Esophagus (tissue), 2 donors: ENCODE results near the gene GDF2. TPM values are rescaled to one million over a fixed set of nuclear protein-coding genes. Genes with fewer than 3 reads are reported as not detected.

Source experiments
- H3K27ac ChIP-seq, 2 donors: one replicate each; pipeline ENCODE4 v1.5.1; 2013; ENCODE audit warnings: low read depth in 2 of 2, mild to moderate bottlenecking in 2 of 2, inconsistent platforms in 1 of 2, low read length in 1 of 2, moderate library complexity in 1 of 2
- H3K27me3 ChIP-seq, 2 donors: one replicate each; pipeline ENCODE4 v1.6.1; 2013; ENCODE audit warnings: low read length in 2 of 2, control low read depth in 1 of 2, mild to moderate bottlenecking in 1 of 2; ENCODE audit not compliant: insufficient read depth in 2 of 2, control insufficient read depth in 1 of 2
- H3K36me3 ChIP-seq, 2 donors: one replicate each; pipeline ENCODE4 v1.6.1; 2013; ENCODE audit warnings: low read length in 1 of 2; ENCODE audit not compliant: control insufficient read depth in 2 of 2, insufficient read depth in 2 of 2
- H3K4me1 ChIP-seq, 2 donors: one replicate each; pipeline ENCODE4 v1.6.1; 2013; ENCODE audit warnings: low read length in 1 of 2; ENCODE audit not compliant: control insufficient read depth in 2 of 2, insufficient read depth in 2 of 2
- H3K4me3 ChIP-seq, 2 donors: one replicate each; pipeline ENCODE4 v1.5.1; 2013; ENCODE audit warnings: low read length in 2 of 2, mild to moderate bottlenecking in 2 of 2, low read depth in 1 of 2, moderate library complexity in 1 of 2
- H3K9me3 ChIP-seq, 2 donors: one replicate each; pipeline ENCODE4 v1.6.1; 2013; ENCODE audit warnings: mild to moderate bottlenecking in 2 of 2, low read depth in 1 of 2, low read length in 1 of 2, moderate library complexity in 1 of 2; ENCODE audit not compliant: control insufficient read depth in 2 of 2, insufficient read depth in 1 of 2
- WGBS, 2 donors: extraction: QIAGEN DNeasy Blood & Tissue Kit; methylation state at CpG; one replicate each; pipeline ENCODE4 v1.1.7; 2013; 5-methylcytosine and 5-hydroxymethylcytosine counted together
- polyA plus RNA-seq, 2 donors: library from polyadenylated mRNA; stranded (reverse); fragments of 200-250 nt; gene quantifications; one replicate each; pipeline ENCODE4 v1.2.3, GENCODE V29; 2013
- donor health status: healthy with polysubstance abuse.
- donor health status: Bipolar disorder and iron deficiency.

Gene GDF2
- polyA plus RNA-seq, 2 donors, result not detected

DNA sequence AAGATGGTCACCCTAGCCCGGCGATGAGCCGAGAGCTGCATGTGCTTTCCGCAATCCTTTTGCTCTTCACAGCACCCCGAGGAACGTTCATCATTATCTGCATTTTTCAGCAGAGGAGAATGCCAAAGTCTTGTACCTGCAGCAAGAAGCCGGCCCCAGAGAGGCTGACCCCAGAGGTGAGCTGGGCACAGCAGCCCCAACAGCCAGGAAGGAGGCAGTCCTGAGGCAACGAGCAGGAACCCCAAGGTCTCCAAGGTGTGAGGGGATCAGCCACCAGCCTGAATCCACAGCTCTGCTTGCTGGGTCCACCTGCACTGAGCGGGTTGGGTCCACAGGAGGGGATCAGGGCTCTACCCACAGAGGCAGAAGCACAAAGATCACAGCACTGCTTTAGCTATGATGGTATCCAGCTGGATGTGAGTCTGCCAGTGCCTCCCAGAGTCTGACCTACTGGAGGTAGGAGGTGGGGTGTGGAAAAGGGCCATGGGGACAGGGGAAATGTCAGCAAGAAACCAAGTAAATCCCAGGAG, 39.1 kb upstream of the GDF2 start:
- Histone ChIP-seq H3K4me1 (peaks cover 0 to 4% of the 10 kb centered on the region in 2 donors), H3K9me3 (no peaks in the 10 kb centered on the region), H3K36me3 (no peaks in the 10 kb centered on the region), H3K4me3 (no peak overlapping the region), H3K27me3 (no peaks in the 10 kb centered on the region), H3K27ac (no peak overlapping the region)
- 86 to 89% methylated on average over 9 of the region's 9 CpGs for WGBS, 2 donors

DNA sequence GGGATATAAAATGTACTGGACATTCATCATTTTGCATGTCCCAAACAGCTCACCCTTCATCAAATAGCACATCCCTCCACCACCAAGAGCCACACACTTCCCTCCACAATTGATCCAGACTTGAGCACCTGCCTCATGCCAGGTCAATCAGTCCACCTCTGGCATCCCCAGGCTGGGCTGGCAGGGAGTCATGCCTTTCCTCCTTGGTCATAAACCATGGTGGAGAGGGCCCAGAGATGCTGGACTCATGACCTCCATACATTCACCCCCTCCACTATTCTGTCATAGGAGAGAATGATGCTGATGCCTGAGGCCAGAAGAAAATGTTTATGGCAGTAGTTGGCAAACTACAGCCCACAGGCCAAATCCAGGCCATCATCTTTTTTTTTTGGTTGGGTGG, 38.4 kb upstream of the GDF2 start:
- Histone ChIP-seq H3K9me3 (no peaks in the 10 kb centered on the region), H3K27ac (no peak overlapping the region), H3K4me1 (peaks cover 0 to 4% of the 10 kb centered on the region in 2 donors), H3K36me3 (no peaks in the 10 kb centered on the region), H3K27me3 (no peaks in the 10 kb centered on the region), H3K4me3 (no peak overlapping the region)

DNA sequence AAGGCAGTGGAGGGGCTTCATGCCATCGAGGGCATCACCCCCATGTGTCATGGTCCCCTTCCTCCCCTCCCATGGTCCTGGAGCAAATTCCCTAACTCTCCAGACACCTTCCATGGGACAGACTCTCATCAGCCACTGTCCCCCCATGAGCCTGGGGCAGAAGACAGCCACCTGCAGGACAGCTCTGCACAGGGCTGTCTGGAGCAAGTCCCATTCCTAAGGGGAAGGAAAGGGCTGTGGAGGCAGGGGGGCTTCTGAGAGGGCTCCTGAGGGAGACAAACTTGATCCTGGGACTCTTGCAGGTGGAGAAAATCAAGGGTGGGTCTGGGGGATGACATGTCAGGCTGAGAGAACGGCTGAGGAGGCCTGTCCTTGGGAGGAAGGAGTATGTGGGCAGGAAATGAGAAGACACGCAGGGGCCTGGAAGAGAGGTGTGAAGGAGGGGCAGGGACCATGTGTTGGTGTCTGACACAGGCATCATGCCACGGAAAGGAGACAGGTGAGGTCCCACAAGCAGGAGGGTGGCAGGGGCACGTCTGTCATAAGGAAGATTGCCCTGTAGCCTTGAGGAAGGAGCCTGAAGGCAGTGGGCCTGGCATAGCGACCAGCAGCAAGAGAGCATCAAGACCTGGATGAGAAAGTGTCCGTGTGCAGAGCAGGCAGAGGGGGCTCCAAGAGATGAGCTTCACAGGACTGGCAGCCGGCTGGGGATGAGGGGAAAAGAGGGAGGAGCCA, 36.7 kb upstream of the GDF2 start:
- no peak overlapping the region for H3K27ac ChIP-seq
- no peaks in the 10 kb centered on the region for H3K27me3 ChIP-seq
- peaks cover 0 to 4% of the 10 kb centered on the region in 2 donors for H3K4me1 ChIP-seq
- H3K4me3 ChIP-seq, result no peak overlapping the region
- WGBS, 2 donors, result 71 to 73% methylated on average over 8 of the region's 8 CpGs
- no peaks in the 10 kb centered on the region for H3K9me3 ChIP-seq
- no peaks in the 10 kb centered on the region for H3K36me3 ChIP-seq

DNA sequence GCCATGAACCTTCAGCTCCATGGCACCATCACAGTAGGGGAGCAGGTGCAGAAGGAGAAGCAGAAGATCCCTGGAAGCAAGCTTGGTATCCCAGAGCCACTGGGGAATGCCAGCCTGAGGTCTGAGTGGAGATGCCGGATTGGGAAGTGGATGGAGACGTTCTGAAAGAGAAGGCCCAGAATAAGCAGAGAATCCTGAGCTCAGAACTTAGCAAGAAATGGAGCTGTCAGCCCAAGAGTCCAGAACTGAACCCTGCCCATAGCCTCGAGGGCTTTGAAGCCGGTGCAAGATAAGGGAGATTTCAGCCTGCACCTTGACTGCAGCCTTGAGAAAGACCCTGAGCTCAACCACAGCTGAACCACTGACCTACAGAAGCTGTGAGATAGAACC, 36.1 kb upstream of the GDF2 start:
- H3K27me3 ChIP-seq, result no peaks in the 10 kb centered on the region
- no peaks in the 10 kb centered on the region for H3K9me3 ChIP-seq
- no peak overlapping the region for H3K4me3 ChIP-seq
- 87 to 91% methylated on average over 4 of the region's 4 CpGs for WGBS, 2 donors
- peaks cover 0 to 4% of the 10 kb centered on the region in 2 donors for H3K4me1 ChIP-seq
- no peaks in the 10 kb centered on the region for H3K36me3 ChIP-seq
- H3K27ac ChIP-seq, result no peak overlapping the region

DNA sequence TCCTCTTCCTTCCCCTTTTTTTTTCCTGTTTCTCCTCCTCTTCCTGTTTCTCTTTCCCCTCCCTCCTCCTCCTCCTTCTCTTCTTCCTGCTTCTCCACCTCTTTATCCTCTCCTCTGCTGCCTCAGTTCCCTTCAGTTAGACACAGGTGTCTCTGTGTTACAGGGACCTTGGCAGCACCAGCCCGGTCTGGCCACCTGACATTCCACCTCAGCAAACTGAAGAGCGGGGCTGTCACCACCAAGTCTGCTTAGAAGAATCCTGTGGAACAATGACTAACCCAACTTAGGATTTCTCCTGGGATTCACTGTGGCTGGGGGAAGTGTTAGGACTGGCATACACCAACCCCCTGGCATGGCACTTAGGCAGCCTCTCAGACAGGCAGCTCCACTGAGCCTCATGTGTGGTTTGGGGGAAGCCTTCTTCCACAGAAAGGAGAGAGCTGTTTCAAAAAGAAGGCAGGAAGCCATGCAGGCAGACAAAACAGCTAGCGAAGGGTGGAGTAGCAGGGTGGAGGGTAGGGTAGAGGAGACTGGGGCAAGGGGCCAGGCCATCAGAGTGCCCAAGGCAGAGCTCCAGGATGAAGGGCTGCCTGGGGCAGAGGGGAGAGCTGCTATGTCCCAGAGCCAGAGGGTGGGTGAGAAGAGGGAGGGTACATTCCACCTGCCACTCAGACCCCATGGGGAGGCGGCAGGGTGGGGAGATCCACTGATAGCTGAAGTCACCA, 35.5 kb upstream of the GDF2 start:
- Histone ChIP-seq H3K27me3 (no peaks in the 10 kb centered on the region), H3K4me3 (no peak overlapping the region), H3K27ac (no peak overlapping the region), H3K4me1 (peaks cover 0 to 4% of the 10 kb centered on the region in 2 donors), H3K9me3 (no peaks in the 10 kb centered on the region), H3K36me3 (no peaks in the 10 kb centered on the region)
- 80 to 84% methylated on average over 4 of the region's 4 CpGs for WGBS, 2 donors

DNA sequence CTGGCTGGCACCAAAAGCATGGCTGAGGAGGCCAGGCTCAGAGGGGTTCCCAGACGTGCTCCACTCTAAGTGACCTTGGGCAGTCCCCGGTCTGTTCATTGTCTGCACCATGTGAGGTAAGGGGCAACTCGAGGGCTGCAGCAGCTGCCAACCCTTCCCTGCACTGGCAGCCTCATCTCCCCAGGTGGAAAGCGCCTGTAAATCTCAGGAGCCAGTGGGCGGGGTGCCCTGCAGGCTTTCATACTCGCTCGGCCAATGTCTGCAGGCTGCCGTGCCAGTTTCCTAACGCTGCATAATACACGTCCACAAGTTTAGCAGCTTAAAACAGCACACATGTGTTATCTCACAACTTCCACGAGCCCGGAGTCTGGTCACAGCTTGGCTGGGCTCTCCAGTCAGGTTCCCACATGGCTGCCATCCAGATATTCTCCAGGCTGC, 34.9 kb upstream of the GDF2 start:
- Histone ChIP-seq H3K4me3 (no peak overlapping the region), H3K36me3 (no peaks in the 10 kb centered on the region), H3K27ac (no peak overlapping the region), H3K27me3 (no peaks in the 10 kb centered on the region), H3K4me1 (peaks cover 0 to 4% of the 10 kb centered on the region in 2 donors), H3K9me3 (no peaks in the 10 kb centered on the region)
- 38 to 46% methylated on average over 12 of the region's 12 CpGs for WGBS, 2 donors

DNA sequence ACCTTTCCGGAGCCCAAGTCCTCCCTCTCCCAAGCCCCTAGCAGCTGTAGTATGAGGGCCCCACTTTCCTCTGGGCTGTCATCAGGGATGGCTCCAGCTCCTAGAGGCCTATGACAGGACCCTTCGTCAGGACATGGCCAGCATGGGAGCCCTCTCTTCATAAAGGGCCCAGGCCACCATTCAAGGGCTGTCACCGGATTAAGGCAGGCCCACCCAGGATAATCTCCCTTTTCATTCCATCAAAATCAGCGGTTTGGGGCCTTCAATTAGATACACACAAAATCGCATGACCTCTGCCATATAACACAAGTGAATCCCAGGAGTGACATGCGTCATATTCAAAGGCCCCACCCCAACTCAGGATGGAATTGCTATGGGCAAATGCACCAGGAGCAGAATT, 34.4 kb upstream of the GDF2 start:
- WGBS, 2 donors, result 85 to 87% methylated on average over 6 of the region's 6 CpGs

DNA sequence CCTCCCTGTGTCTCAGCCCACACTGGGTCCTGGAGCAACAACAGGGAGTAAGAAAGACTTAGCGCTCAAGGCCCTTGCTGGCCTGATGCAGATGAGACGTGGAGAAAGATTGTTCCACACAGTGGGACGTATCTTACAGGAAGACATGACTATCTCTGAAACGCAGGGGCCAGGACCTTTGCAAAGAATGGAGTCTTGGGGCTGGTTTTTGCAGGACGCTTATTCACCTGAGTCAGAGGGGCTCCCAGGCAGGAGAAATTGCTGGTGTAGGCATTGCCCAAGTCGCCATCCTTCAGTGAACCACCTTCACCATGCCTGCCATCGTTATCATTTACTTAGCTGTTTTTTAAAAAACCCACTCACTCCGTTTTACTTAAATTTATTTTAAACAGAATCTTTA, 34.0 kb upstream of the GDF2 start:
- Histone ChIP-seq H3K27ac (no peak overlapping the region), H3K36me3 (no peaks in the 10 kb centered on the region), H3K4me1 (peaks cover 0 to 4% of the 10 kb centered on the region in 2 donors), H3K9me3 (no peaks in the 10 kb centered on the region), H3K4me3 (no peak overlapping the region), H3K27me3 (no peaks in the 10 kb centered on the region)
- 90 to 93% methylated on average over 8 of the region's 8 CpGs for WGBS, 2 donors

More for the DNA sequence above, 34.4 kb upstream of the GDF2 start:
- Histone ChIP-seq H3K27me3 (no peaks in the 10 kb centered on the region), H3K4me1 (peaks cover 0 to 4% of the 10 kb centered on the region in 2 donors), H3K4me3 (no peak overlapping the region), H3K36me3 (no peaks in the 10 kb centered on the region), H3K9me3 (no peaks in the 10 kb centered on the region), H3K27ac (no peak overlapping the region)

DNA sequence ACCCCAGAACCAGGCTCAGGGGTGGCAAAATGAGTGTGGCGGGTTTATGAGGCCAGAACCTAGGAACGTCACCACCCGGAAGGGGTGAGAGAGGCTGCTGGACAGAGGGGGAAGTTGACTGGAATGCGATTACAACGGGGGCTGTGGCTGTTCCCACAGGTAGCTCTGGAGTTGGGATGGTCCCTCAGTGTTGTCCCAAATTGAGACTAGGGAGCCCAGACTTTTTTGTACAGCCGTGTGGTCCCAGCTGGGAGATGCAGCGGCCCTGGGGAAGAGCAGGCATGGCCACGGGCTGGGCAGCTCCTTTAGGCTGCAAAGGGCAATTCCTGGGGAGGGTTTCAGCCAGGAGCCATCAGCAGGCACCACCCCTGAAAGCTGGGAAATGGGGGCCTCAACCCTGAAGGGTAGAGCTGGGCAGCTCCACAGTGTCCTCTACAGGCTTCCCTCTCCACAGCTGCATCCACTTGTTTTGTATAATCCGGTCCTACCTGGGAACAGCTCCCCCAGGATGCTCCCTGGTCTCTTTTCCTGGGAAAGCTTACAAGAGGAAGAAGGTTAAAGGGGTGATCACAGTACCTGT, 33.2 kb upstream of the GDF2 start:
- Histone ChIP-seq H3K36me3 (no peaks in the 10 kb centered on the region), H3K27ac (no peak overlapping the region), H3K9me3 (no peaks in the 10 kb centered on the region), H3K4me1 (peaks cover 0 to 4% of the 10 kb centered on the region in 2 donors), H3K27me3 (no peaks in the 10 kb centered on the region), H3K4me3 (no peak overlapping the region)
- WGBS, 2 donors, result 77 to 84% methylated on average over 9 of the region's 9 CpGs
